Natural killer cell (primary cell): ENCODE measurements around the gene PTBP2. TPM values are rescaled to one million over a fixed set of nuclear protein-coding genes. Genes with fewer than 3 reads are reported as not detected.

Source experiments
- ATAC-seq, 3 donors: fragments of 150-1000 bp in 2 of 3; fragments of 200-7000 bp in 1 of 3; cut with Tn5 transposase; 1 replicate in 1 of 3; 2 replicates in 2 of 3; pipeline ENCODE4 v1.10.0; 2021; ENCODE audit warnings: mild to moderate bottlenecking in 2 of 3, moderate library complexity in 2 of 3
- DNase-seq, 2 donors: peaks; one replicate each; pipeline versions ENCODE4 v3.0.0 to v3.0.0-alpha.2; 2013 to 2021; ENCODE audit warnings: mixed read lengths in 1 of 2
- H3K27ac ChIP-seq: one replicate; pipeline ENCODE4 v1.5.1; 2013; ENCODE audit warnings: mild to moderate bottlenecking, low read length
- H3K27me3 ChIP-seq: one replicate; pipeline ENCODE4 v1.6.1; 2013; ENCODE audit warnings: low read length; ENCODE audit not compliant: control insufficient read depth, insufficient read depth
- H3K36me3 ChIP-seq: one replicate; pipeline ENCODE4 v1.6.1; 2013; ENCODE audit warnings: low read length; ENCODE audit not compliant: control insufficient read depth, insufficient read depth
- H3K4me1 ChIP-seq: one replicate; pipeline ENCODE4 v1.6.1; 2013; ENCODE audit warnings: low read length; ENCODE audit not compliant: control insufficient read depth, insufficient read depth
- H3K4me3 ChIP-seq: one replicate; pipeline ENCODE4 v1.5.1; 2013; ENCODE audit warnings: low read length
- H3K9me3 ChIP-seq: one replicate; pipeline ENCODE4 v1.6.1; 2013; ENCODE audit warnings: low read length; ENCODE audit not compliant: control insufficient read depth, insufficient read depth
- H3K27ac Mint-ChIP-seq, 2 donors: one replicate each; pipeline ENCODE4 v1.8.0; 2022; ENCODE audit warnings: mild to moderate bottlenecking in 2 of 2, mixed read lengths in 2 of 2, moderate library complexity in 1 of 2
- H3K27me3 Mint-ChIP-seq, 2 donors: one replicate each; pipeline ENCODE4 v1.8.0; 2022; ENCODE audit warnings: low read depth in 2 of 2, mixed read lengths in 2 of 2
- H3K36me3 Mint-ChIP-seq: one replicate; pipeline ENCODE4 v1.8.0; 2022; ENCODE audit warnings: mixed read lengths
- H3K4me1 Mint-ChIP-seq, 2 donors: one replicate each; pipeline ENCODE4 v1.8.0; 2022; ENCODE audit warnings: mixed read lengths in 2 of 2
- H3K4me3 Mint-ChIP-seq: one replicate; pipeline ENCODE4 v1.8.0; 2022; ENCODE audit warnings: mild to moderate bottlenecking, moderate library complexity, mixed read lengths
- H3K9me3 Mint-ChIP-seq, 2 donors: one replicate each; pipeline ENCODE4 v1.8.0; 2022; ENCODE audit warnings: mixed read lengths in 2 of 2
- CTCF ChIP-seq: fragments of 200-600 bp; IDR thresholded peaks from one replicate; pipeline ENCODE4 v1.8.0; 2022; ENCODE audit warnings: antibody characterized with exemption
- WGBS: methylation state at CpG from one replicate; pipeline ENCODE4 v1.1.7; 2013; ENCODE audit warnings: missing lambda C conversion rate; ENCODE audit not compliant: insufficient coverage; 5-methylcytosine and 5-hydroxymethylcytosine counted together
- intact Hi-C: fragments of 100-400 bp; cut with micrococcal nuclease; formaldehyde crosslinking; loops from one replicate; pipeline ENCODE4 v1.14.2; 2022
- total RNA-seq, 4 donors: library from RNA; stranded (reverse); fragments of 120-200 nt in 1 of 4; gene quantifications; one replicate each; pipeline versions ENCODE4 v1.2.3 to v1.2.4, GENCODE V29; 2013 to 2022

The PTBP2 gene
- total RNA-seq, 3 donors from 2014 or later (not counting 1 experiment from before 2014, with no cell fraction given) = 29.1 to 33.2 (median 33.1) TPM

DNA sequence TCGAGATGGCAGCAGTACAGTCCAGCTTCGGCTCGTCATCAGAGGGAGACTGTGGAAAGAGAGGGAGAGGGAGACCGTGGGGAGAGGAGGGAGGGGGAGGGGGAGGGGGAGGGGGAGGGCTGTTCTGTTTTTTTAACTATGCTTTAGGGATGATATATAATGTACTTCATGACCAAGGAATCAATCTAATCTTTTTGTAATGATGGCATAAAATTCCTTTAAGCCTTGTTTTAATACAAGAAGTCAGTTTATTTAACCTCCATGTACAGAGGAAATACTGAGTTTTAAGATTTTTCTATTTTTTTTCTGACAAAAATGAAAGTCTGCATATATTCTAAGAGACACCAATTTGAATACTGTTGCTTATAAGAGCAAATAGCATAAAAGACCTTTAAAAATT, 41.9 kb downstream of the PTBP2 start:
- H3K4me1 ChIP-seq = no peaks in the 10 kb centered on the region
- no peak overlapping the region for H3K27ac ChIP-seq
- no peak for ATAC-seq
- TF ChIP-seq CTCF = no peak
- no peaks in the 10 kb centered on the region for H3K36me3 ChIP-seq
- Mint-ChIP-seq H3K27ac (no peak overlapping the region), H3K27me3 (no peaks in the 10 kb centered on the region), H3K4me1 (peaks cover 22 to 34% of the 10 kb centered on the region in 2 donors), H3K36me3 (no peaks in the 10 kb centered on the region), H3K9me3 (peaks cover 0 to 2% of the 10 kb centered on the region in 2 donors), H3K4me3 (no peak overlapping the region)
- no peak for DNase-seq
- no CpG with 5 or more reads among the region's 4 CpGs for WGBS
- H3K27me3 ChIP-seq = no peaks in the 10 kb centered on the region
- no peak overlapping the region for H3K4me3 ChIP-seq
- no peaks in the 10 kb centered on the region for H3K9me3 ChIP-seq
- intact Hi-C loops = no loop called here

DNA sequence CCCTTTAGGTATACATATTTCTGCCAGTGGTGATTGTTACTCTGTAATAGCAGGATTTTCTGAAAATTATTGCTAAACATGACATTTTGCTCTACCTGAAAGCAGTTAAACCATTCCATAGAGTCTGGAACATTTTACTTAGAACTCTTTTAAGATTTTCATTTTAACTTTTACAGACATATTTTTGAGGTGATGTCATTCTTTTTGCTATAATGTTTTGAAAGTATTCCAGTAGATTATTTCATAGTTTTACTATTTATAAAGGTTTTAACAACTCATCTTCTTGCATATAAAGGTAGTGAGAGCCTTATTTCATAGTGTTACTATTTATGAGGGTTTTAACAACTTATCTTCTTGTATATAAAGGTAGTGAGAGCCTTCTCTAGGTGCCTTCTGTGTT, 42.9 kb downstream of the PTBP2 start:
- intact Hi-C loops = no loop called here
- H3K4me3 Mint-ChIP-seq = no peak overlapping the region
- no peaks in the 10 kb centered on the region for H3K36me3 Mint-ChIP-seq
- H3K36me3 ChIP-seq = no peaks in the 10 kb centered on the region
- no peak overlapping the region for H3K27ac ChIP-seq
- H3K27me3 ChIP-seq = no peaks in the 10 kb centered on the region
- H3K27me3 Mint-ChIP-seq = no peaks in the 10 kb centered on the region
- peaks cover 22 to 34% of the 10 kb centered on the region in 2 donors for H3K4me1 Mint-ChIP-seq
- no peak for DNase-seq
- no peak for ATAC-seq
- peaks cover 0 to 2% of the 10 kb centered on the region in 2 donors for H3K9me3 Mint-ChIP-seq
- no peaks in the 10 kb centered on the region for H3K4me1 ChIP-seq
- no peak overlapping the region for H3K4me3 ChIP-seq
- no peak for TF ChIP-seq CTCF
- H3K27ac Mint-ChIP-seq = no peak overlapping the region
- H3K9me3 ChIP-seq = no peaks in the 10 kb centered on the region

GRCh38 chr1:96771847-96772246, 50.3 kb downstream of the PTBP2 start:
- intact Hi-C loops = no loop called here
- no peaks in the 10 kb centered on the region for H3K4me1 ChIP-seq
- Mint-ChIP-seq H3K27me3 (no peaks in the 10 kb centered on the region), H3K4me1 (peaks cover 13 to 23% of the 10 kb centered on the region in 2 donors), H3K9me3 (no peaks in the 10 kb centered on the region), H3K27ac (no peak overlapping the region), H3K36me3 (no peaks in the 10 kb centered on the region), H3K4me3 (no peak overlapping the region)
- H3K27me3 ChIP-seq = no peaks in the 10 kb centered on the region
- DNase-seq = no peak
- H3K4me3 ChIP-seq = no peak overlapping the region
- no peak for ATAC-seq
- TF ChIP-seq CTCF = no peak
- H3K9me3 ChIP-seq = no peaks in the 10 kb centered on the region
- peaks cover 11% of the 10 kb centered on the region for H3K36me3 ChIP-seq
- H3K27ac ChIP-seq = no peak overlapping the region
- 99% methylated on average over 2 of the region's 2 CpGs for WGBS

GRCh38 chr1:96772349-96772748, 50.8 kb downstream of the PTBP2 start:
- no peak overlapping the region for H3K27ac ChIP-seq
- H3K4me3 ChIP-seq = no peak overlapping the region
- no peaks in the 10 kb centered on the region for H3K27me3 ChIP-seq
- Mint-ChIP-seq H3K4me3 (no peak overlapping the region), H3K4me1 (peaks cover 11 to 21% of the 10 kb centered on the region in 2 donors), H3K27me3 (no peaks in the 10 kb centered on the region), H3K36me3 (no peaks in the 10 kb centered on the region), H3K9me3 (no peaks in the 10 kb centered on the region), H3K27ac (no peak overlapping the region)
- DNase-seq (no peak), ATAC-seq (no peak)
- no peak for TF ChIP-seq CTCF
- WGBS = 92% methylated on average over 1 of the region's 1 CpG
- peaks cover 11% of the 10 kb centered on the region for H3K36me3 ChIP-seq
- no peaks in the 10 kb centered on the region for H3K9me3 ChIP-seq
- intact Hi-C loops = no loop called here
- no peaks in the 10 kb centered on the region for H3K4me1 ChIP-seq
